Stimulated activated naive CD8-positive, alpha-beta T cell treated with anti-CD3 and anti-CD28 coated beads, Interleukin-15, amount 100 ng/mL, for 72 hours (primary cell): Measurements from ENCODE around the gene CRLF3.

Experiments
- ATAC-seq: fragments of 150-1000 bp; cut with Tn5 transposase; 2 replicates; pipeline ENCODE4 v1.10.0; 2021; ENCODE audit warnings: mild to moderate bottlenecking, moderate library complexity
- DNase-seq, 2 donors: peaks; one replicate each; pipeline ENCODE4 v3.0.0; 2021 to 2022
- H3K27ac Mint-ChIP-seq, 2 donors: one replicate each; pipeline ENCODE4 v1.8.0; 2022; ENCODE audit warnings: mild to moderate bottlenecking in 2 of 2, mixed read lengths in 2 of 2, moderate library complexity in 2 of 2
- H3K27me3 Mint-ChIP-seq: one replicate; pipeline ENCODE4 v1.8.0; 2022; ENCODE audit warnings: mixed read lengths
- H3K4me1 Mint-ChIP-seq: one replicate; pipeline ENCODE4 v1.8.0; 2022; ENCODE audit warnings: mild to moderate bottlenecking, mixed read lengths
- H3K4me3 Mint-ChIP-seq, 2 donors: one replicate each; pipeline ENCODE4 v1.8.0; 2022; ENCODE audit warnings: mild to moderate bottlenecking in 2 of 2, mixed read lengths in 2 of 2, moderate library complexity in 1 of 2
- H3K9me3 Mint-ChIP-seq, 2 donors: one replicate each; pipeline ENCODE4 v1.8.0; 2022; ENCODE audit warnings: mixed read lengths in 2 of 2

Gene CRLF3

GRCh38 chr17:30824356-30825145, at the start of gene CRLF3:
Gene CRLF3 (minus strand): TSS chr17:30824692. CDS start chr17:30824651, 41 bp downstream.
- Mint-ChIP-seq H3K27me3 (no peaks in the 10 kb centered on the region), H3K4me3 (peak within 1 kb of the TSS; percentile 87 to 94), H3K9me3 (no peaks in the 10 kb centered on the region)

GRCh38 chr17:30869005-30869404, 44.5 kb upstream of the CRLF3 start:
- Mint-ChIP-seq H3K27ac (no peak overlapping the region), H3K27me3 (no peaks in the 10 kb centered on the region), H3K4me1 (no peaks in the 10 kb centered on the region), H3K9me3 (no peaks in the 10 kb centered on the region), H3K4me3 (no peak overlapping the region)
- no peak for ATAC-seq
- DNase-seq: no peak

More at GRCh38 chr17:30824356-30825145, at the start of gene CRLF3:
- peak; percentile 96 for ATAC-seq
- DNase-seq: peak; percentile 94 to 95
- Mint-ChIP-seq H3K4me1 (peaks cover 42% of the 10 kb centered on the region), H3K27ac (peak within 1 kb of the TSS; percentile 92 to 94)

GRCh38 chr17:30864636-30865035, 40.1 kb upstream of the CRLF3 start:
- DNase-seq (no peak), ATAC-seq (no peak)
- H3K27ac Mint-ChIP-seq: no peak overlapping the region
- H3K4me3 Mint-ChIP-seq: no peak overlapping the region
- no peaks in the 10 kb centered on the region for H3K4me1 Mint-ChIP-seq
- no peaks in the 10 kb centered on the region for H3K27me3 Mint-ChIP-seq
- no peaks in the 10 kb centered on the region for H3K9me3 Mint-ChIP-seq

- no peaks in the 10 kb centered on the region for H3K27me3 Mint-ChIP-seq
- H3K9me3 Mint-ChIP-seq: no peaks in the 10 kb centered on the region
- no peak for ATAC-seq
- H3K4me1 Mint-ChIP-seq: no peaks in the 10 kb centered on the region
- no peak overlapping the region for H3K4me3 Mint-ChIP-seq
- H3K27ac Mint-ChIP-seq: no peak overlapping the region
- DNase-seq: no peak
Measured at GRCh38 chr17:30858556-30859250, 34.2 kb upstream of the CRLF3 start.

GRCh38 chr17:30854146-30854545, 29.7 kb upstream of the CRLF3 start:
- Mint-ChIP-seq H3K4me3 (no peak overlapping the region), H3K27ac (no peak overlapping the region), H3K27me3 (no peaks in the 10 kb centered on the region), H3K9me3 (no peaks in the 10 kb centered on the region), H3K4me1 (no peaks in the 10 kb centered on the region)
- no peak for DNase-seq
- ATAC-seq: no peak

GRCh38 chr17:30848021-30848420, 23.5 kb upstream of the CRLF3 start:
- Mint-ChIP-seq H3K4me3 (no peak overlapping the region), H3K27me3 (no peaks in the 10 kb centered on the region), H3K27ac (no peak overlapping the region), H3K4me1 (no peaks in the 10 kb centered on the region), H3K9me3 (no peaks in the 10 kb centered on the region)
- no peak for DNase-seq
- no peak for ATAC-seq

- DNase-seq (no peak), ATAC-seq (no peak)
- H3K27ac Mint-ChIP-seq: no peak overlapping the region
- H3K27me3 Mint-ChIP-seq: no peaks in the 10 kb centered on the region
- no peak overlapping the region for H3K4me3 Mint-ChIP-seq
- no peaks in the 10 kb centered on the region for H3K4me1 Mint-ChIP-seq
- H3K9me3 Mint-ChIP-seq: no peaks in the 10 kb centered on the region
Measured at GRCh38 chr17:30840771-30841170, 16.3 kb upstream of the CRLF3 start.

- DNase-seq (no peak), ATAC-seq (no peak)
- no peaks in the 10 kb centered on the region for H3K27me3 Mint-ChIP-seq
- no peak overlapping the region for H3K4me3 Mint-ChIP-seq
- H3K27ac Mint-ChIP-seq: no peak overlapping the region
- H3K9me3 Mint-ChIP-seq: no peaks in the 10 kb centered on the region
- H3K4me1 Mint-ChIP-seq: peaks cover 18% of the 10 kb centered on the region
Measured at GRCh38 chr17:30838202-30838807, 13.8 kb upstream of the CRLF3 start.

GRCh38 chr17:30832438-30833124, 8.1 kb upstream of the CRLF3 start:
- ATAC-seq (peak; percentile 4), DNase-seq (no peak)
- H3K27ac Mint-ChIP-seq: peak overlapping the region; percentile 97 to 98

GRCh38 chr17:30831663-30832437, 7.4 kb upstream of the CRLF3 start, which contains the start of gene ATAD5:
Gene ATAD5 (plus strand): TSS chr17:30831966. CDS start chr17:30832348, 382 bp downstream.
- Mint-ChIP-seq H3K9me3 (no peaks in the 10 kb centered on the region), H3K27me3 (no peaks in the 10 kb centered on the region), H3K4me1 (peaks cover 41% of the 10 kb centered on the region), H3K27ac (peak within 1 kb of the TSS; percentile 97 to 98), H3K4me3 (peak within 1 kb of the TSS; percentile 93 to 99)
- peak; percentile 94 for ATAC-seq
- peak; percentile 79 to 87 for DNase-seq

More at GRCh38 chr17:30832438-30833124, 8.1 kb upstream of the CRLF3 start:
- Mint-ChIP-seq H3K4me1 (peaks cover 41% of the 10 kb centered on the region), H3K9me3 (no peaks in the 10 kb centered on the region), H3K4me3 (peak overlapping the region; percentile 93 to 99), H3K27me3 (no peaks in the 10 kb centered on the region)

- Mint-ChIP-seq H3K4me3 (peak overlapping the region; percentile 93 to 99), H3K27ac (peak overlapping the region; percentile 97 to 98), H3K9me3 (no peaks in the 10 kb centered on the region), H3K4me1 (peaks cover 41% of the 10 kb centered on the region), H3K27me3 (no peaks in the 10 kb centered on the region)
- no peak for DNase-seq
- peak; percentile 64 for ATAC-seq
Measured at GRCh38 chr17:30831257-30831656, 6.8 kb upstream of the CRLF3 start.

- no peak overlapping the region for H3K4me3 Mint-ChIP-seq
- no peak overlapping the region for H3K27ac Mint-ChIP-seq
- DNase-seq (no peak), ATAC-seq (no peak)
- H3K4me1 Mint-ChIP-seq: peaks cover 40% of the 10 kb centered on the region
- H3K27me3 Mint-ChIP-seq: no peaks in the 10 kb centered on the region
- H3K9me3 Mint-ChIP-seq: no peaks in the 10 kb centered on the region
Measured at GRCh38 chr17:30829022-30829421, 4.5 kb upstream of the CRLF3 start.

GRCh38 chr17:30827082-30827481, 2.6 kb upstream of the CRLF3 start:
- H3K9me3 Mint-ChIP-seq: no peaks in the 10 kb centered on the region
- ATAC-seq (no peak), DNase-seq (no peak)
- H3K27me3 Mint-ChIP-seq: no peaks in the 10 kb centered on the region
- H3K4me3 Mint-ChIP-seq: no peak overlapping the region
- H3K4me1 Mint-ChIP-seq: peaks cover 28% of the 10 kb centered on the region
- H3K27ac Mint-ChIP-seq: no peak overlapping the region

GRCh38 chr17:30824002-30824355, 513 bp downstream of the CRLF3 start:
- H3K9me3 Mint-ChIP-seq: no peaks in the 10 kb centered on the region
- H3K27me3 Mint-ChIP-seq: no peaks in the 10 kb centered on the region
- DNase-seq (peak in 1 of 2 donors; percentile 48), ATAC-seq (peak; percentile 37)
- peaks cover 48% of the 10 kb centered on the region for H3K4me1 Mint-ChIP-seq
- H3K27ac Mint-ChIP-seq: peak overlapping the region; percentile 92 to 94
- H3K4me3 Mint-ChIP-seq: peak overlapping the region; percentile 87 to 94

GRCh38 chr17:30823421-30823820, 1.1 kb downstream of the CRLF3 start:
- peak overlapping the region; percentile 87 to 94 for H3K4me3 Mint-ChIP-seq
- no peaks in the 10 kb centered on the region for H3K27me3 Mint-ChIP-seq
- no peaks in the 10 kb centered on the region for H3K9me3 Mint-ChIP-seq
- peaks cover 53% of the 10 kb centered on the region for H3K4me1 Mint-ChIP-seq
- ATAC-seq (no peak), DNase-seq (no peak)
- H3K27ac Mint-ChIP-seq: peak overlapping the region; percentile 92 to 94
